ENCODE measurements around the gene CMTM5.
"Not testable (repeated sequence)": the region's sequence is repeated elsewhere in the genome, so short reads cannot be mapped to it uniquely, and the experiment has no call there.

Gene CMTM5

DNA sequence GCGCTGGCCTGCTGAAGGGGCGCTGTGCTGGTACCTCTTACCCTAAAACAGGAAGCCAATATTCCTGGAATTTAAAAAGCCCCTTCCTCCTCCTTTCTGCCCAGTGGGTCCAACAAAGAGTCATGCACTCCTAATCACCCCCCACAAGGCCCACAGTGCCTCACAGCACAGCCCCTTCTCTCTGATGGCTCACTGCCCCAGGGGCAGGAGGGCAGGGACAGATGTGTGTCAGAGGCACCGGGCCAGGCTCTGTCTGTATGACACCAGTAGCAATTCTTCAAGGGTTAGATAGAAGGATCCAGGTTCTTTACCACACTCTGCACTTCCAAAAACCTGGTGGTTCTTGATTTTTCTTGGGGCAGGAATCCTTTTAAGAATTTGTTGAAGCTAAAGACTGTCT is 22.3 kb downstream of the CMTM5 start:
- intact Hi-C loops (cut with DNase I; ENCODE audit: low total_unique reads): no loop called here
- Histone ChIP-seq H3K9me3 (no peaks in the 10 kb centered on the region), H3K36me3 (no peaks in the 10 kb centered on the region), H3K4me1 (no peaks in the 10 kb centered on the region), H3K27ac (no peak overlapping the region), H3K27me3 (peaks cover 0 to 12% of the 10 kb centered on the region in 2 donors), H3K4me3 (no peak overlapping the region)
- no peak for TF ChIP-seq CTCF (IDR thresholded peaks at IDR 0.05)
- no peak for DNase-seq

GRCh38 chr14:23399591-23399990 is 22.7 kb downstream of the CMTM5 start:
- intact Hi-C loops (cut with DNase I; ENCODE audit: low total_unique reads): no loop called here
- no peaks in the 10 kb centered on the region for H3K4me1 ChIP-seq
- H3K27me3 ChIP-seq: peaks cover 0 to 17% of the 10 kb centered on the region in 2 donors
- no peak for TF ChIP-seq CTCF (IDR thresholded peaks at IDR 0.05)
- no peak for DNase-seq
- no peaks in the 10 kb centered on the region for H3K36me3 ChIP-seq
- no peak overlapping the region for H3K4me3 ChIP-seq
- H3K27ac ChIP-seq: no peak overlapping the region
- no peaks in the 10 kb centered on the region for H3K9me3 ChIP-seq

DNA sequence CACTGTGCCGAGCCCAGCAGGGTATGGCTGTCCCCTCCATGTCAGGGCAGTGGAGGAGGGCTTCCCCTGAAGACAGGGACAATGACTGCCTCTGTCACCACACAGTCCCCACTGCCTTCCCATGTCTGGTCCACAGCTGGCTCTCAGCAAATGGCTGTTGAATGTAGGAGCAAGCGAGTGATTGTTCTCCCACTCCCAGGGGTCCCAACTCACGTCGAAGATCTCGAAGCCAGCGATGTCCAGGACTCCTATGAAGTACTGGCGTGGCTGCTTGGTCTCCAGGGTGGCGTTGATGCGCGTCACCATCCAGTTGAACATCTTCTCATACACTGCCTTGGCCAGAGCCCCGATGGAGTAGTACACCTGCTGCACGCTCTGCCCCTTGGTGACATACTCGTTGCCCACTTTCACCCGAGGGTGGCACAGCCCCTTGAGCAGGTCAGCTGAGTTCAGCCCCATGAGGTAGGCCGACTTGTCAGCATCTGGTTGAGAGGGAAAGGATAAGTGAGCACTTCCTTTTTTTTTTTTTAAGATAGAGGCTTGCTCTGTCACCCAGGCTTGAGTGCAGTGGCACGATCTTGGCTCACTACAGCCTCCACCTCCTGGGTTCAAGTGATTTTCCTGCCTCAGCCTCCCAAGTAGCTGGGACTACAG is 23.8 kb downstream of the CMTM5 start:
- intact Hi-C loops (cut with DNase I; ENCODE audit: low total_unique reads); H3K27ac ChIP-seq; DNase-seq; H3K9me3 ChIP-seq; H3K4me3 ChIP-seq; H3K4me1 ChIP-seq; H3K36me3 ChIP-seq: not testable (repeated sequence)
- peaks cover 0 to 25% of the 10 kb centered on the region in 2 donors for H3K27me3 ChIP-seq

DNA sequence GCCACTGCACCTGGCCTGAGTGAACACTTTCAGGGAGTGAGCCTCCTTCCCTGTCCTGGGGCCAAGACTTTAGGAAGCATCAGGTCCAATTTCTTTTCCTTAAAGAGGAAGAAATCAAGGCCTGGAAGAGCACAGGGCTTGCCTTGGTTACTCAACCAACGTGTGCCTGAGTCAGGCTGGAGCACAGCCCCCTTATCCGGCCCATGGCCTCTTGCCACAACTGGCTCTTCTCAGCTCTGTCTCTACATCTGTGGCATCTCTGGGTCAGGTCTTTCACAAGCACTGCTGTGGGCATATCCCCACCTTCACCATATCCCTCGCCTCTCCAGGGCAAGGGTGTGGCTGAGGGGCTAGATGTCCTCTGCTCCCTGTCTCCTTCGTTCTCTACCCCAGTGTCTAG is 24.4 kb downstream of the CMTM5 start:
- no peaks in the 10 kb centered on the region for H3K36me3 ChIP-seq
- no peaks in the 10 kb centered on the region for H3K4me1 ChIP-seq
- no peak for TF ChIP-seq CTCF (IDR thresholded peaks at IDR 0.05)
- no peak overlapping the region for H3K27ac ChIP-seq
- DNase-seq: no peak
- intact Hi-C loops (cut with DNase I; ENCODE audit: low total_unique reads): no loop called here
- no peak overlapping the region for H3K4me3 ChIP-seq
- peaks cover 0 to 29% of the 10 kb centered on the region in 2 donors for H3K27me3 ChIP-seq
- no peaks in the 10 kb centered on the region for H3K9me3 ChIP-seq

GRCh38 chr14:23402296-23403138 is 25.7 kb downstream of the CMTM5 start:
- no peak for TF ChIP-seq CTCF (IDR thresholded peaks at IDR 0.05)
- Histone ChIP-seq H3K4me1 (no peaks in the 10 kb centered on the region), H3K27ac (no peak overlapping the region), H3K36me3 (no peaks in the 10 kb centered on the region), H3K4me3 (no peak overlapping the region), H3K27me3 (peaks cover 0 to 40% of the 10 kb centered on the region in 2 donors), H3K9me3 (no peaks in the 10 kb centered on the region)
- intact Hi-C loops (cut with DNase I; ENCODE audit: low total_unique reads): no loop called here
- no peak for DNase-seq

GRCh38 chr14:23403139-23403438 is 26.2 kb downstream of the CMTM5 start:
- Histone ChIP-seq H3K36me3 (no peaks in the 10 kb centered on the region), H3K27ac (no peak overlapping the region), H3K4me3 (no peak overlapping the region), H3K9me3 (no peaks in the 10 kb centered on the region), H3K4me1 (no peaks in the 10 kb centered on the region), H3K27me3 (peaks cover 0 to 46% of the 10 kb centered on the region in 2 donors)
- TF ChIP-seq CTCF (IDR thresholded peaks at IDR 0.05): no peak
- intact Hi-C loops (cut with DNase I; ENCODE audit: low total_unique reads): no loop called here
- DNase-seq: no peak
